Caco-2 (cell line): Measurements from ENCODE around the gene TPRX1. TPM values are rescaled to one million over a fixed set of nuclear protein-coding genes. Genes with fewer than 3 reads are reported as not detected.

Experiments used
- BruUV-seq: library from RNA; stranded (reverse); fragments of 400-500 nt; replicated peaks from 2 replicates; lab custom pipeline; 2021; lab: Mats Ljungman, UMichigan
- CTCF ChIA-PET: fragments of 300-600 bp; sonication (Branson Sonifier 250); formaldehyde crosslinking; loops from one replicate; lab custom pipeline; 2022; ENCODE audit warnings: antibody characterized with exemption; lab: Charles Lee
- POLR2A ChIA-PET: fragments of 300-600 bp; sonication (Branson Sonifier 250); formaldehyde crosslinking; loops from one replicate; lab custom pipeline; 2022; ENCODE audit warnings: antibody characterized with exemption; lab: Charles Lee
- DNase-seq, 2 experiments: peaks; one replicate each; pipeline versions ENCODE4 v3.0.0 to v3.0.0-alpha.2; 2020 to 2022
- H3K27me3 ChIP-seq: replicated peaks from 2 replicates; pipeline ENCODE4 v1.6.0; 2011; ENCODE audit warnings: low read length; ENCODE audit not compliant: control insufficient read depth, insufficient read depth
- H3K36me3 ChIP-seq: 2 replicates; pipeline ENCODE4 v1.5.1; 2011; ENCODE audit warnings: low read length; ENCODE audit not compliant: control insufficient read depth, insufficient read depth
- H3K4me1 ChIP-seq: fragments of 250-450 bp; sonication (Bioruptor Pico); 2 replicates; pipeline ENCODE4 v1.5.1; 2020; ENCODE audit warnings: mild to moderate bottlenecking
- H3K4me3 ChIP-seq: 2 replicates; pipeline ENCODE4 v1.5.1; 2011; ENCODE audit warnings: low read depth, mild to moderate bottlenecking, control low read depth, low read length
- H3K9me3 ChIP-seq: fragments of 250-450 bp; sonication (Bioruptor Pico); 2 replicates; pipeline ENCODE4 v1.5.1; 2020; ENCODE audit warnings: mild to moderate bottlenecking, moderate library complexity
- H3K27ac Mint-ChIP-seq: one replicate; pipeline ENCODE4 v1.8.0; 2022; ENCODE audit warnings: mixed read lengths; ENCODE audit not compliant: unreplicated experiment
- H3K27me3 Mint-ChIP-seq: one replicate; pipeline ENCODE4 v1.8.0; 2022; ENCODE audit warnings: mixed read lengths; ENCODE audit not compliant: insufficient read depth, unreplicated experiment
- H3K36me3 Mint-ChIP-seq: one replicate; pipeline ENCODE4 v1.8.0; 2022; ENCODE audit warnings: mild to moderate bottlenecking, mixed read lengths; ENCODE audit not compliant: insufficient read depth, unreplicated experiment
- H3K4me1 Mint-ChIP-seq: one replicate; pipeline ENCODE4 v1.8.0; 2022; ENCODE audit warnings: low read depth, mixed read lengths; ENCODE audit not compliant: unreplicated experiment
- H3K4me3 Mint-ChIP-seq: one replicate; pipeline ENCODE4 v1.8.0; 2022; ENCODE audit warnings: mild to moderate bottlenecking, moderate library complexity, mixed read lengths; ENCODE audit not compliant: unreplicated experiment
- H3K9me3 Mint-ChIP-seq: one replicate; pipeline ENCODE4 v1.8.0; 2022; ENCODE audit warnings: mixed read lengths; ENCODE audit not compliant: unreplicated experiment
- CTCF ChIP-seq, 2 experiments: fragments of 200-600 bp in 1 of 2; IDR thresholded peaks; 1 replicate in 1 of 2; 2 replicates in 1 of 2; pipeline versions ENCODE4 v1.5.1 to v1.8.0; 2011 to 2022; ENCODE audit warnings: antibody characterized with exemption in 1 of 2, control low read depth in 1 of 2, inconsistent platforms in 1 of 2, low read depth in 1 of 2, low read length in 1 of 2, mild to moderate bottlenecking in 1 of 2, moderate library complexity in 1 of 2; ENCODE audit not compliant: insufficient read depth in 1 of 2, severe bottlenecking in 1 of 2, unreplicated experiment in 1 of 2
- intact Hi-C: fragments of 100-400 bp; cut with micrococcal nuclease; formaldehyde crosslinking; loops from one replicate; pipeline ENCODE4 v1.10.0; 2022; ENCODE audit not compliant: unreplicated experiment
- total RNA-seq: library from RNA; stranded (reverse); gene quantifications from 2 replicates; pipeline ENCODE4 v1.2.3, GENCODE V29; 2022

The TPRX1 gene
- total RNA-seq, 1 experiment from 2014 or later: not detected

GRCh38 chr19:47848425-47848822 is 44.1 kb upstream of the TPRX1 start:
- no peak overlapping the region for H3K4me3 Mint-ChIP-seq
- ChIA-PET CTCF (interaction anchor here (0.6 kb wide), 1 partner anchor 638 kb away, joined by 4 read pairs; no protein-coding TSS in a partner anchor), POLR2A (no interaction called here)
- BruUV-seq: no TSS peak
- no peak overlapping the region for H3K4me3 ChIP-seq
- H3K9me3 Mint-ChIP-seq: no peaks in the 10 kb centered on the region
- H3K36me3 ChIP-seq: no peaks in the 10 kb centered on the region
- H3K27me3 ChIP-seq: no peaks in the 10 kb centered on the region
- H3K9me3 ChIP-seq: no peaks in the 10 kb centered on the region
- no peaks in the 10 kb centered on the region for H3K36me3 Mint-ChIP-seq
- H3K27me3 Mint-ChIP-seq: peaks cover 21% of the 10 kb centered on the region
- intact Hi-C loops: no loop called here
- DNase-seq: no peak
- H3K4me1 Mint-ChIP-seq: peaks cover 7% of the 10 kb centered on the region
- no peak for TF ChIP-seq CTCF (IDR thresholded peaks at IDR 0.05; ENCODE audit: insufficient read depth in 1 of 2, low read depth in 1 of 2, low read length in 1 of 2, severe bottlenecking in 1 of 2, unreplicated experiment in 1 of 2)
- H3K4me1 ChIP-seq: no peaks in the 10 kb centered on the region; the same call in 1 of the 2 replicates
- H3K27ac Mint-ChIP-seq: no peak overlapping the region

- H3K36me3 ChIP-seq: no peaks in the 10 kb centered on the region
- TF ChIP-seq CTCF (IDR thresholded peaks at IDR 0.05; ENCODE audit: insufficient read depth in 1 of 2, low read depth in 1 of 2, low read length in 1 of 2, severe bottlenecking in 1 of 2, unreplicated experiment in 1 of 2): no peak
- Mint-ChIP-seq H3K4me1 (no peaks in the 10 kb centered on the region), H3K27me3 (peaks cover 7% of the 10 kb centered on the region), H3K9me3 (no peaks in the 10 kb centered on the region), H3K27ac (no peak overlapping the region), H3K4me3 (no peak overlapping the region), H3K36me3 (no peaks in the 10 kb centered on the region)
- intact Hi-C loops: no loop called here
- BruUV-seq: no TSS peak
- H3K4me1 ChIP-seq: no peaks in the 10 kb centered on the region
- no peaks in the 10 kb centered on the region for H3K27me3 ChIP-seq
- ChIA-PET POLR2A (no interaction called here), CTCF (interaction anchor here (0.7 kb wide), 1 partner anchor 18 kb away, joined by 3 read pairs; no protein-coding TSS in a partner anchor)
- no peaks in the 10 kb centered on the region; the same call in 1 of the 2 replicates for H3K9me3 ChIP-seq
- H3K4me3 ChIP-seq: no peak overlapping the region
- no peak for DNase-seq
Measured at GRCh38 chr19:47842941-47843340, 38.6 kb upstream of the TPRX1 start.

- H3K4me1 Mint-ChIP-seq: no peaks in the 10 kb centered on the region
- ChIA-PET CTCF (interaction anchor here (2.0 kb wide), 1 partner anchor 29 kb away, joined by 4 read pairs; no protein-coding TSS in a partner anchor), POLR2A (no interaction called here)
- H3K36me3 Mint-ChIP-seq: no peaks in the 10 kb centered on the region
- Histone ChIP-seq H3K4me3 (no peak overlapping the region), H3K4me1 (no peaks in the 10 kb centered on the region), H3K9me3 (no peaks in the 10 kb centered on the region; the same call in 1 of the 2 replicates), H3K36me3 (no peaks in the 10 kb centered on the region), H3K27me3 (no peaks in the 10 kb centered on the region)
- TF ChIP-seq CTCF (IDR thresholded peaks at IDR 0.05; ENCODE audit: insufficient read depth in 1 of 2, low read depth in 1 of 2, low read length in 1 of 2, severe bottlenecking in 1 of 2, unreplicated experiment in 1 of 2): no peak
- H3K27me3 Mint-ChIP-seq: peaks cover 7% of the 10 kb centered on the region
- no peak overlapping the region for H3K4me3 Mint-ChIP-seq
- no peak for DNase-seq
- intact Hi-C loops: no loop called here
- BruUV-seq: no TSS peak
- no peaks in the 10 kb centered on the region for H3K9me3 Mint-ChIP-seq
- H3K27ac Mint-ChIP-seq: no peak overlapping the region
Measured at GRCh38 chr19:47839913-47840312, 35.6 kb upstream of the TPRX1 start.
